ENCODE measurements around the gene KCP.

Gene KCP

GRCh38 chr7:128854396-128854795 lies 56.1 kb downstream of the KCP start:
- no peaks in the 10 kb centered on the region for H3K9me3 Mint-ChIP-seq
- H3K27ac Mint-ChIP-seq, result no peak overlapping the region
- no peaks in the 10 kb centered on the region for H3K36me3 Mint-ChIP-seq
- no peak overlapping the region for H3K4me3 Mint-ChIP-seq
- H3K27me3 Mint-ChIP-seq, result no peaks in the 10 kb centered on the region
- H3K4me1 Mint-ChIP-seq, result no peaks in the 10 kb centered on the region

- Mint-ChIP-seq H3K4me3 (no peak overlapping the region), H3K27me3 (no peaks in the 10 kb centered on the region), H3K27ac (no peak overlapping the region), H3K36me3 (no peaks in the 10 kb centered on the region), H3K4me1 (no peaks in the 10 kb centered on the region), H3K9me3 (no peaks in the 10 kb centered on the region)
Measured at GRCh38 chr7:128853799-128854198, 56.7 kb downstream of the KCP start.

GRCh38 chr7:128852537-128853254 lies 57.8 kb downstream of the KCP start:
- no peak overlapping the region for H3K27ac Mint-ChIP-seq
- no peaks in the 10 kb centered on the region for H3K27me3 Mint-ChIP-seq
- H3K36me3 Mint-ChIP-seq, result no peaks in the 10 kb centered on the region
- no peak overlapping the region for H3K4me3 Mint-ChIP-seq
- H3K4me1 Mint-ChIP-seq, result no peaks in the 10 kb centered on the region
- no peaks in the 10 kb centered on the region for H3K9me3 Mint-ChIP-seq

GRCh38 chr7:128849804-128850490 lies 60.6 kb downstream of the KCP start:
- H3K4me1 Mint-ChIP-seq, result no peaks in the 10 kb centered on the region
- H3K27me3 Mint-ChIP-seq, result no peaks in the 10 kb centered on the region
- H3K36me3 Mint-ChIP-seq, result no peaks in the 10 kb centered on the region
- H3K4me3 Mint-ChIP-seq, result no peak overlapping the region
- H3K9me3 Mint-ChIP-seq, result no peaks in the 10 kb centered on the region
- no peak overlapping the region for H3K27ac Mint-ChIP-seq

- H3K9me3 Mint-ChIP-seq, result no peaks in the 10 kb centered on the region
- no peak overlapping the region for H3K4me3 Mint-ChIP-seq
- no peak overlapping the region for H3K27ac Mint-ChIP-seq
- H3K4me1 Mint-ChIP-seq, result no peaks in the 10 kb centered on the region
- H3K27me3 Mint-ChIP-seq, result no peaks in the 10 kb centered on the region
- H3K36me3 Mint-ChIP-seq, result no peaks in the 10 kb centered on the region
Measured at GRCh38 chr7:128849156-128849515, 61.4 kb downstream of the KCP start.

- H3K9me3 Mint-ChIP-seq, result no peaks in the 10 kb centered on the region
- no peaks in the 10 kb centered on the region for H3K27me3 Mint-ChIP-seq
- no peak overlapping the region for H3K27ac Mint-ChIP-seq
- no peaks in the 10 kb centered on the region for H3K36me3 Mint-ChIP-seq
- no peak overlapping the region for H3K4me3 Mint-ChIP-seq
- H3K4me1 Mint-ChIP-seq, result no peaks in the 10 kb centered on the region
Measured at GRCh38 chr7:128848289-128849155, 62.0 kb downstream of the KCP start.

GRCh38 chr7:128847721-128848211 lies 62.7 kb downstream of the KCP start:
- H3K9me3 Mint-ChIP-seq, result no peaks in the 10 kb centered on the region
- no peaks in the 10 kb centered on the region for H3K36me3 Mint-ChIP-seq
- no peaks in the 10 kb centered on the region for H3K4me1 Mint-ChIP-seq
- H3K27me3 Mint-ChIP-seq, result no peaks in the 10 kb centered on the region
- no peak overlapping the region for H3K4me3 Mint-ChIP-seq
- H3K27ac Mint-ChIP-seq, result no peak overlapping the region

GRCh38 chr7:128846781-128847444 lies 63.6 kb downstream of the KCP start:
- Mint-ChIP-seq H3K4me1 (no peaks in the 10 kb centered on the region), H3K9me3 (no peaks in the 10 kb centered on the region), H3K27ac (no peak overlapping the region), H3K4me3 (no peak overlapping the region), H3K27me3 (no peaks in the 10 kb centered on the region), H3K36me3 (no peaks in the 10 kb centered on the region)

GRCh38 chr7:128845987-128846386 lies 64.5 kb downstream of the KCP start:
- Mint-ChIP-seq H3K36me3 (no peaks in the 10 kb centered on the region), H3K4me1 (no peaks in the 10 kb centered on the region), H3K4me3 (no peak overlapping the region), H3K9me3 (no peaks in the 10 kb centered on the region), H3K27ac (no peak overlapping the region), H3K27me3 (no peaks in the 10 kb centered on the region)

- no peaks in the 10 kb centered on the region for H3K4me1 Mint-ChIP-seq
- no peak overlapping the region for H3K4me3 Mint-ChIP-seq
- H3K27me3 Mint-ChIP-seq, result no peaks in the 10 kb centered on the region
- H3K9me3 Mint-ChIP-seq, result no peaks in the 10 kb centered on the region
- no peaks in the 10 kb centered on the region for H3K36me3 Mint-ChIP-seq
- H3K27ac Mint-ChIP-seq, result no peak overlapping the region
Measured at GRCh38 chr7:128845475-128845874, 65.0 kb downstream of the KCP start.

GRCh38 chr7:128844777-128845311 lies 65.7 kb downstream of the KCP start:
- Mint-ChIP-seq H3K27ac (no peak overlapping the region), H3K4me3 (no peak overlapping the region), H3K9me3 (no peaks in the 10 kb centered on the region), H3K36me3 (no peaks in the 10 kb centered on the region), H3K27me3 (no peaks in the 10 kb centered on the region), H3K4me1 (no peaks in the 10 kb centered on the region)

- Mint-ChIP-seq H3K36me3 (no peaks in the 10 kb centered on the region), H3K4me1 (no peaks in the 10 kb centered on the region), H3K4me3 (no peak overlapping the region), H3K27me3 (no peaks in the 10 kb centered on the region), H3K9me3 (no peaks in the 10 kb centered on the region), H3K27ac (no peak overlapping the region)
Measured at GRCh38 chr7:128843938-128844621, 66.4 kb downstream of the KCP start.

- Mint-ChIP-seq H3K4me3 (no peak overlapping the region), H3K4me1 (no peaks in the 10 kb centered on the region), H3K9me3 (no peaks in the 10 kb centered on the region), H3K27me3 (no peaks in the 10 kb centered on the region), H3K27ac (no peak overlapping the region), H3K36me3 (no peaks in the 10 kb centered on the region)
Measured at GRCh38 chr7:128842674-128843641, 67.6 kb downstream of the KCP start.
